Activated CD4-positive, CD25-positive, alpha-beta regulatory T cell treated with anti-CD3 and anti-CD28 coated beads, Interleukin-2, amount 50 U/mL, for 24 hours (primary cell): ENCODE measurements around the gene MZT1.

Experiments used
- ATAC-seq, 2 donors: fragments of 150-1000 bp; cut with Tn5 transposase; one replicate each; pipeline ENCODE4 v1.10.0; 2021; ENCODE audit warnings: mild to moderate bottlenecking in 1 of 2, moderate library complexity in 1 of 2

Gene MZT1

DNA sequence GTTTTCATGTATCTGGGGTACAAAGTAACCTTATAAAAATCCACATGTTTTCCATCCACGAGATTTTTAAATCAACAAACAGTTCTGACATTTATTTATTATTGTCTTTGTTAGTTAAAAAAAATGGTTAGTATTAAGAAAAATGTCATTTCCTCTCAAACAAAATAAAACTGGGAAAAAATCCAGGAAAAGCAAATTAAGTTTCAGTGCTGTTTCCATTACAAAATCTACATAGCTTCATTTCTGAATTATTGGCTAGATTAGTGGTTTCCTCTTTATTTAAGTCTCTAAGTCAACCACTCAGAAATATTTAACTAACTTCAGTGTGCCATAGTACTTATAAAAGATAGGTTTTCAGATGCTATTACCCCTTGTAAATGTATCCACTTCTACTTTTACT lies 49.1 kb downstream of the MZT1 start:
- no peak for ATAC-seq

DNA sequence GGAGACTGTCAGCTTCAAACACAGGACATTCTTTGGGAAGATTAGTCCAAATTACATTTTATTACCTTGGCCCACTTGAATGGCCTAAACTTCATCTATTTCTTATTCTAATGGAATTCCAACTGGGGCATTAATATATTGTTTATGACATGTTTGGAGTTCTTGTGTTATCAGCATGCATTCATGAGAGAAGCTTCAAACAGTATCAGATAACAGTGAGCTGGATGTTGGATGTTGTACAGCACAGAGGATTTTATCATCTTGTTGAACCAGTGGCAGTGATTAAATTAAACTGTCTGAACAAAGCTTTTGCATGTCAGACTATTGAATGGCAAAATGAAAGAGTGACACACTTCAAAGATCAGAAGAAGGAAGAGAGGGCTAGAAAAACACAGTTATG lies 50.0 kb downstream of the MZT1 start:
- no peak for ATAC-seq

- no peak for ATAC-seq
Measured at GRCh38 chr13:72666391-72666790, 61.0 kb downstream of the MZT1 start.

- ATAC-seq, result no peak
Measured at GRCh38 chr13:72662548-72662947, 64.9 kb downstream of the MZT1 start.
